ENCODE data around the gene MIEF1.

DNA sequence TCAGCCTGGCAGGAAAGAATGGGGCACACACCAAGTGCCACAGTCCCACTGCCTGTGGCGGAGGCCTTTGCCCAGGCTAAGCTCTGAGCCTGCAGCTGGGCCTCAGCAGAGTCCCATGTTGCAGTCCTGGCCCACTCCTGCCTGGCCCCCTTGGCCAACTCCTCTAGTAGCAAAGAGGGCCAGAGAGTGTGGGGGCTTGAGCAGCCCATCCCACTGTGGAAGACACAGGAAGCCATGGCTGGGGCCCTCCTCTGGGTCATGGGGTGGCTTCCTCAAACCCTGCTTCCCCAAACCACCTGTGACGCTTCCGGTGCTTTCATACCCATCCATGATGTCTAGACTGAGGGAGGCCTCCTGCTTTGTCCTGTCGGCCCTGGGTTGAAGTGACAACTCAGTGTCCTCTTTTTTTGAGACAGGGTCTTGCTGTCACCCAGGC lies 24.7 kb downstream of the MIEF1 start:
- no peak for TF ChIP-seq POLR2AphosphoS5 (IDR thresholded peaks at IDR 0.05; ENCODE audit: low read depth)
- TF ChIP-seq, protein P1, sequence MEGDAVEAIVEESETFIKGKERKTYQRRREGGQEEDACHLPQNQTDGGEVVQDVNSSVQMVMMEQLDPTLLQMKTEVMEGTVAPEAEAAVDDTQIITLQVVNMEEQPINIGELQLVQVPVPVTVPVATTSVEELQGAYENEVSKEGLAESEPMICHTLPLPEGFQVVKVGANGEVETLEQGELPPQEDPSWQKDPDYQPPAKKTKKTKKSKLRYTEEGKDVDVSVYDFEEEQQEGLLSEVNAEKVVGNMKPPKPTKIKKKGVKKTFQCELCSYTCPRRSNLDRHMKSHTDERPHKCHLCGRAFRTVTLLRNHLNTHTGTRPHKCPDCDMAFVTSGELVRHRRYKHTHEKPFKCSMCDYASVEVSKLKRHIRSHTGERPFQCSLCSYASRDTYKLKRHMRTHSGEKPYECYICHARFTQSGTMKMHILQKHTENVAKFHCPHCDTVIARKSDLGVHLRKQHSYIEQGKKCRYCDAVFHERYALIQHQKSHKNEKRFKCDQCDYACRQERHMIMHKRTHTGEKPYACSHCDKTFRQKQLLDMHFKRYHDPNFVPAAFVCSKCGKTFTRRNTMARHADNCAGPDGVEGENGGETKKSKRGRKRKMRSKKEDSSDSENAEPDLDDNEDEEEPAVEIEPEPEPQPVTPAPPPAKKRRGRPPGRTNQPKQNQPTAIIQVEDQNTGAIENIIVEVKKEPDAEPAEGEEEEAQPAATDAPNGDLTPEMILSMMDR (conservative IDR thresholded peaks at IDR 0.05; ENCODE audit: low read depth in 2 of 2) = no peak
- no peak for TF ChIP-seq REST (IDR thresholded peaks at IDR 0.05; ENCODE audit: unreplicated experiment)
- no peak for TF ChIP-seq EZH2 (IDR thresholded peaks at IDR 0.05; ENCODE audit: low read depth, unreplicated experiment)

Measured in GM23338 (cell line).